NCI-H748 (cell line): ENCODE measurements around the gene SDF2L1.
"Not testable (repeated sequence)": the region's sequence is repeated elsewhere in the genome, so short reads cannot be mapped to it uniquely, and the experiment has no call there.

ENCODE experiments used
- DNase-seq: peaks from one replicate; lab custom pipeline; 2025; ENCODE audit not compliant: unreplicated experiment; lab: John Stamatoyannopoulos, UW

The SDF2L1 gene

DNA sequence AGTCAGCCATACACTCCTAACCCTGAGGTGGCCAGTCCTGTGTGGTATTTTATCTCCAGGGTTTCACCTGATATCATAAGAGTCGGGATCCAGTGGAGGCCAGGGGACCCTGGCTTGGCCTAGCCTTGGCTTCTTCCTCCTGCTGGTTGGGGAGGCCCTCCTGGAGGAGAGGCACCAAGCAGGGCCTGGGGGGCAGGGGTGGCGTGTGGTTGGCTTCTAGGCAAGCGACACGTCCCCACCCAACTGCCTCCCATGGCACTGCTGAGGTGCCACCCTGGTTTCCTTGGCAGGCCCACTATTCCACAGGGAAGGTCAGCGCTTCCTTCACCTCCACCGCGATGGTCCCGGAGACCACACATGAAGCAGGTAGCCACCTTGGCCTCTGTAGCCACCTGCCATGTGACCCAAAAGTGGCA lies 44.1 kb downstream of the SDF2L1 start:
- DNase-seq: no peak

GRCh38 chr22:21686634-21687393 lies 44.7 kb downstream of the SDF2L1 start:
- DNase-seq: no peak

DNA sequence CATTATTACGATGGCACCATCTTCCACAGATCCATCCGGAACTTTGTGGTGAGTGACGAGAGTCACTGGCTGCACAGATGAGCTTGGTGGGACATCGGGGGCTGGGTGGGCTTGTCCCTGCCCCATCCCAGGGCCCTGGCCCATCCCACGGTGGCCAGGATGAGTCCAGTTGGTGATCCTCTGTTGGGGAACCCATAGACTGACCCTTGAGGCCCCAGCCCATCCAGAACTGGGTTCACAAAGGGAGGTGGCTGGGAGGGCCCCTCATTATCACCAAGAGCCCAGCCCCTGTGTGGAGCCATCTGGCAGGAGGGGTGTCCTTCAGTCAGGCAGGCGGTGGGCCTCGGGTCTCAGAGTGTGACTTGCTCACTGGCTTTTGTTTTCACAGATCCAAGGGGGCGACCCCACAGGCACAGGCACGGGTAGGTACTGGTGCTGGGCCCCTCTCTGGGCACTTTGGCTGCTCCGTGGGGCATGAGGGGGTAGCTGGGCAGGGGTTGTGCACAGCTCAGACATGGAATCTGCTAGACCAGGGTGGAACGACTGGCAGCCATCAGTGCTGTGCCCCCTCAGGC lies 45.7 kb downstream of the SDF2L1 start:
- DNase-seq: no peak

DNA sequence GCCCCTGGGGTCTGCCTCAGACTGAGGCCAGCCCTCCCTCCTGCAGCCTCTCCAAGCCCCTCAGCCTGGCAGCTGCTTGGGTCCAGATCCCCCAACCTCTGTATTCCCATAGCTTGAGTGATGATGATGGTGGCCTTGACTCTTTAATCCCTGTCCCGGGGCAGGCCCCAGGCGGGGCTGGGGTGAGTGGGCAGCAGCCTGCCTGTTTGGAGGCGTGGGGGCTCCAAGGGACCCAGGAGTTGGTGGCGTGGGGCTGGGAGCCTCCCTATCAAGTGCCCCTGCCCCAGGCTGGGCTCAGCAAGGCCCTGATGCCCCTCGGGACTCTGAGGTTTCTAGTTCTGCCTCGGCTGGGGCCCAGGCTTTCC lies 46.2 kb downstream of the SDF2L1 start:
- DNase-seq: no peak

- DNase-seq: no peak
Observed at GRCh38 chr22:21688706-21689381, 46.7 kb downstream of the SDF2L1 start.

DNA sequence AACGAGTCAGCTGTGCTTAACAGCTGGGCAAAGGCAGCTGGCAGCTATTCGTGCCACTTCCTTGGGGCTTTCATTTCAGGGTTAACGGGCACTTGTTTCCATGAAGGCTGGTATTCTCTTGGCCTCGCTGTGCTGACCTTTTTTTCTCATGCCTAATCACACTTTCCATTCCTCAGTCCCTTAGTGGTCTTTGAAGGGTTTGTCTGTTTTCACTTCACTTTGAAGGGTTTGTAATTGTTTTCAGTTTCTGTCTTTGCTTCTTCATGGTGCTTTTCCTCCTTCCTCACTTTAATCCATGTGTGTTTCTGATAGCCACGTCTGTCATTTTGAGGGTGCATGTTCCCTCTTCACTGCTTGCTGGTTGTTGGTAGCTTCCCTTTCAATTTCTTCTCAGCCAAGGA lies 48.3 kb downstream of the SDF2L1 start:
- no peak for DNase-seq

GRCh38 chr22:21691816-21692215 lies 49.7 kb downstream of the SDF2L1 start:
- DNase-seq: no peak

DNA sequence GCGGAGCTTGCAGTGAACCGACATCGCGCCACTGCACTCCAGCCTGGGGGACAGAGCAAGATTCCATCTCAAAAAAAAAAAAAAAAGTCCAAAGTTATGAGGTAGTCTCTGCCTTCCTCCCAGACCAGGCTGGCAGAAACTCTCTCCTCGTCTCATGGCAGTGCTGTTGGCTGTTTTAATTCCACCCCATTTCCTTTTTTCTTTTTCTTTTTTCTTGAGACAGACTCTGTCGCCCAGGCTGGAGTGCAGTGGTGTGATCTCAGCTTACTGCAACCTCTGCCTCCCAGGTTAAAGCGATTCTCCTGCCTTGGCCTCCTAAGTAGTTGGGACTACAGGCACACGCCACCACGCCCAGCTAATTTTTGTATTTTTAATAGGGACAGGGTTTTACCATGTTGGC lies 50.8 kb downstream of the SDF2L1 start:
- DNase-seq: not testable (repeated sequence)

- DNase-seq: no peak
Observed at GRCh38 chr22:21693333-21693998, 51.4 kb downstream of the SDF2L1 start.
